GM23338 (cell line): ENCODE results near the gene FNIP2. TPM values are rescaled to one million over a fixed set of nuclear protein-coding genes. Genes with fewer than 3 reads are reported as not detected.

ENCODE experiments used
- CREB1 ChIP-seq: fragments of 250-450 bp; sonication (Bioruptor Pico); IDR thresholded peaks from 2 replicates; pipeline ENCODE4 v1.5.0; 2020; ENCODE audit warnings: low read depth, mild to moderate bottlenecking, moderate library complexity
- ETS1 ChIP-seq: IDR thresholded peaks from 2 replicates; pipeline ENCODE4 v1.6.1; 2016; ENCODE audit warnings: antibody characterized with exemption
- EZH2 ChIP-seq: fragments of 200-600 bp; sonication (generic); IDR thresholded peaks from one replicate; pipeline ENCODE4 v1.8.0; 2017; ENCODE audit warnings: antibody characterized with exemption, mild to moderate bottlenecking, low read depth; ENCODE audit not compliant: unreplicated experiment
- NANOG ChIP-seq: IDR thresholded peaks from 2 replicates; pipeline ENCODE4 v1.6.1; 2016; ENCODE audit warnings: antibody characterized with exemption, borderline replicate concordance
- POLR2AphosphoS5 ChIP-seq: IDR thresholded peaks from 2 replicates; pipeline ENCODE4 v1.6.1; 2016; ENCODE audit warnings: antibody characterized with exemption, low read depth
- ZNF114 ChIP-seq: fragments of 250-450 bp; sonication (Bioruptor Pico); IDR thresholded peaks from 2 replicates; pipeline ENCODE4 v1.5.0; 2020; ENCODE audit warnings: mild to moderate bottlenecking, moderate library complexity
- ZNF331 ChIP-seq: fragments of 250-450 bp; sonication (Bioruptor Pico); IDR thresholded peaks from 2 replicates; pipeline ENCODE4 v1.5.0; 2020; ENCODE audit warnings: low read depth, mild to moderate bottlenecking, moderate library complexity
- ZNF462 ChIP-seq: fragments of 250-450 bp; sonication (Bioruptor Pico); IDR thresholded peaks from 2 replicates; pipeline ENCODE4 v1.5.0; 2020; ENCODE audit warnings: mild to moderate bottlenecking, moderate library complexity
- polyA plus RNA-seq: library from polyadenylated mRNA; unstranded; fragments of >200 nt; fragmentation: Nextera tagmentation; extraction: Ambion mirVana; gene quantifications from 2 replicates; pipeline ENCODE4 v1.2.1, GENCODE V29; 2016
- total RNA-seq: library from RNA; depleted of rRNA; stranded (reverse); fragments of >200 nt; shearing (Covaris generic); gene quantifications from 2 replicates; pipeline ENCODE4 v1.2.3, GENCODE V29; 2014

Gene FNIP2
- total and polyA plus RNA-seq, 2 experiments from 2014 or later = 2.7 to 17.2 TPM

- TF ChIP-seq ETS1 = peak; percentile 67; the same call in 1 of the 2 replicates
- TF ChIP-seq EZH2 = no peak
- no peak for TF ChIP-seq NANOG
- TF ChIP-seq CREB1 = peak; percentile 17; the same call in 1 of the 2 replicates
- TF ChIP-seq ZNF114 = no peak
- peak; percentile 87 for TF ChIP-seq POLR2AphosphoS5
- TF ChIP-seq ZNF462 (CRISPR knock-in tag) = no peak
- TF ChIP-seq ZNF331 = no peak
Measured at GRCh38 chr4:158722917-158723793, 45.7 kb upstream of the FNIP2 start, which contains the start of gene PPID (continued).
